GM23338 (cell line): ENCODE data around the gene TMBIM1.

Source experiments
- EZH2 ChIP-seq: fragments of 200-600 bp; sonication (generic); IDR thresholded peaks from one replicate; pipeline ENCODE4 v1.8.0; 2017; ENCODE audit warnings: antibody characterized with exemption, mild to moderate bottlenecking, low read depth; ENCODE audit not compliant: unreplicated experiment
- EZH2phosphoT487 ChIP-seq: fragments of 200-600 bp; sonication (generic); IDR thresholded peaks from one replicate; pipeline ENCODE4 v1.8.1; 2018; ENCODE audit warnings: antibody characterized with exemption; ENCODE audit not compliant: unreplicated experiment
- REST ChIP-seq: IDR thresholded peaks from one replicate; pipeline ENCODE4 v1.6.1; 2018; ENCODE audit warnings: antibody characterized with exemption; ENCODE audit not compliant: unreplicated experiment
- TF ChIP-seq, protein P1 (sequence below), 2 experiments: fragments of 200-600 bp in 1 of 2; sonication (generic) in 1 of 2; conservative IDR thresholded peaks; 2 replicates each; pipeline versions ENCODE4 v1.5.1 to v1.6.1; 2016 to 2017; ENCODE audit warnings: antibody characterized with exemption in 2 of 2, low read depth in 2 of 2, mild to moderate bottlenecking in 2 of 2, moderate library complexity in 1 of 2

DNA sequence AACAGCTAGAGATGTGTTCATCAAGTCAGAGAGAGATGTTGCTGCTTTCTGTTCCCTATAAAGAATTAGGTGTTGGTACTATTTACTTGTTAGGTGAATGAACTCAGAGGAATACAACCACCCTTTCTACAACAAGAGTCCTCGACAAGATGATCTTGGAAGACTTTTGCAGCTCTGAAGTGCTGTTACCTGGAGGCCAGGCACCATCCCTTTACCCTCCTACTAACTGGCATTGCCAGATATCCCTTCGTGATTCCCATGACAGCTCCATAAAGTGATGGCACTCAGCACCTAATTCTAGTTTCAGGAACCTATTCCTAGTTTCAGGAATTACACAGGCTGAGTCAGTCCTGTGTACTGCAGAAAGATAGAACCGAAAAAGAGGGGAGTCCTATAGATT lies 65.4 kb downstream of the TMBIM1 start:
- TF ChIP-seq, protein P1, sequence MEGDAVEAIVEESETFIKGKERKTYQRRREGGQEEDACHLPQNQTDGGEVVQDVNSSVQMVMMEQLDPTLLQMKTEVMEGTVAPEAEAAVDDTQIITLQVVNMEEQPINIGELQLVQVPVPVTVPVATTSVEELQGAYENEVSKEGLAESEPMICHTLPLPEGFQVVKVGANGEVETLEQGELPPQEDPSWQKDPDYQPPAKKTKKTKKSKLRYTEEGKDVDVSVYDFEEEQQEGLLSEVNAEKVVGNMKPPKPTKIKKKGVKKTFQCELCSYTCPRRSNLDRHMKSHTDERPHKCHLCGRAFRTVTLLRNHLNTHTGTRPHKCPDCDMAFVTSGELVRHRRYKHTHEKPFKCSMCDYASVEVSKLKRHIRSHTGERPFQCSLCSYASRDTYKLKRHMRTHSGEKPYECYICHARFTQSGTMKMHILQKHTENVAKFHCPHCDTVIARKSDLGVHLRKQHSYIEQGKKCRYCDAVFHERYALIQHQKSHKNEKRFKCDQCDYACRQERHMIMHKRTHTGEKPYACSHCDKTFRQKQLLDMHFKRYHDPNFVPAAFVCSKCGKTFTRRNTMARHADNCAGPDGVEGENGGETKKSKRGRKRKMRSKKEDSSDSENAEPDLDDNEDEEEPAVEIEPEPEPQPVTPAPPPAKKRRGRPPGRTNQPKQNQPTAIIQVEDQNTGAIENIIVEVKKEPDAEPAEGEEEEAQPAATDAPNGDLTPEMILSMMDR (conservative IDR thresholded peaks at IDR 0.05; ENCODE audit: low read depth in 2 of 2), result no peak
- TF ChIP-seq EZH2phosphoT487 (no peak), EZH2 (no peak), REST (no peak)
